ENCODE measurements around the gene GALNT2. TPM values are rescaled to one million over a fixed set of nuclear protein-coding genes. Genes with fewer than 3 reads are reported as not detected.

The GALNT2 gene
- polyA plus RNA-seq, 2 of the 4 experiments (the other 2 are of a cell fraction), result 66.9 to 114 TPM

DNA sequence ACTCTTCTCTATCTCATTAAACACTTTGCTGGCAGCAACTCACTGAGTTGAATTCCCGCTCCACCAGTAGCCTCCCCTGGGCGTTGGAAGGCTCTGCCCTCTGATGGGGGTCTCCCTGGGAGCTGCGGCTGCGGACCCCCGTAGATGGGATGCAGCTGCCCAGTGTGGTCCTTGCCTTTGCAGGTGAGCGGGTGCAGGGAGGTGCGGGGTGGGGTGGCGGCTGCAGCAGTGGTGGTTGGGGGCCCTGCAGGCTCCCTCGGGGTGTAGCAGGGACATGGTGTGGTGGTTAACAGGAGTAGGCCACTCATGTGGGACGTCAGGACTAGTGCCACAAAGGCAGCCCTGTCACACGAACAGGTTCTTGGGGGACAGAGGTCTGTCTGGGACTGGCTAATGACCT lies 42.0 kb downstream of the GALNT2 start:
- ChIA-PET CTCF (interaction anchor here (0.6 to 1.6 kb wide), 3 partner anchors 13 to 119 kb away, joined by 3 read pairs; no protein-coding TSS in a partner anchor), POLR2A (no interaction called here)
- Histone ChIP-seq H3K4me2 (no peak overlapping the region), H3K27ac (peak overlapping the region in 1 of 2 experiments; percentile 63; a peak in 2 of 6 replicates), H3K4me3 (no peak overlapping the region), H3K4me1 (peaks cover 79% of the 10 kb centered on the region), H3K9me3 (no peaks in the 10 kb centered on the region)
- WGBS (ENCODE audit: missing lambda C conversion rate), result 87% methylated on average over 8 of the region's 11 CpGs
- ATAC-seq, result no peak
- no peak for DNase-seq (ENCODE audit: low read depth in 1 of 2, low spot score in 1 of 2)
- FAIRE-seq, result no peak
- TF ChIP-seq CHD2 (IDR thresholded peaks at IDR 0.05; ENCODE audit: low read length, partially characterized antibody) (no peak), CHD4 (IDR thresholded peaks at IDR 0.05; ENCODE audit: borderline replicate concordance) (no peak), ESRRA (IDR thresholded peaks at IDR 0.05; ENCODE audit: borderline replicate concordance, low read length) (no peak)
- TF ChIP-seq, protein P1, sequence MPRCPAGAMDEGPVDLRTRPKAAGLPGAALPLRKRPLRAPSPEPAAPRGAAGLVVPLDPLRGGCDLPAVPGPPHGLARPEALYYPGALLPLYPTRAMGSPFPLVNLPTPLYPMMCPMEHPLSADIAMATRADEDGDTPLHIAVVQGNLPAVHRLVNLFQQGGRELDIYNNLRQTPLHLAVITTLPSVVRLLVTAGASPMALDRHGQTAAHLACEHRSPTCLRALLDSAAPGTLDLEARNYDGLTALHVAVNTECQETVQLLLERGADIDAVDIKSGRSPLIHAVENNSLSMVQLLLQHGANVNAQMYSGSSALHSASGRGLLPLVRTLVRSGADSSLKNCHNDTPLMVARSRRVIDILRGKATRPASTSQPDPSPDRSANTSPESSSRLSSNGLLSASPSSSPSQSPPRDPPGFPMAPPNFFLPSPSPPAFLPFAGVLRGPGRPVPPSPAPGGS (IDR thresholded peaks at IDR 0.05), result no peak

DNA sequence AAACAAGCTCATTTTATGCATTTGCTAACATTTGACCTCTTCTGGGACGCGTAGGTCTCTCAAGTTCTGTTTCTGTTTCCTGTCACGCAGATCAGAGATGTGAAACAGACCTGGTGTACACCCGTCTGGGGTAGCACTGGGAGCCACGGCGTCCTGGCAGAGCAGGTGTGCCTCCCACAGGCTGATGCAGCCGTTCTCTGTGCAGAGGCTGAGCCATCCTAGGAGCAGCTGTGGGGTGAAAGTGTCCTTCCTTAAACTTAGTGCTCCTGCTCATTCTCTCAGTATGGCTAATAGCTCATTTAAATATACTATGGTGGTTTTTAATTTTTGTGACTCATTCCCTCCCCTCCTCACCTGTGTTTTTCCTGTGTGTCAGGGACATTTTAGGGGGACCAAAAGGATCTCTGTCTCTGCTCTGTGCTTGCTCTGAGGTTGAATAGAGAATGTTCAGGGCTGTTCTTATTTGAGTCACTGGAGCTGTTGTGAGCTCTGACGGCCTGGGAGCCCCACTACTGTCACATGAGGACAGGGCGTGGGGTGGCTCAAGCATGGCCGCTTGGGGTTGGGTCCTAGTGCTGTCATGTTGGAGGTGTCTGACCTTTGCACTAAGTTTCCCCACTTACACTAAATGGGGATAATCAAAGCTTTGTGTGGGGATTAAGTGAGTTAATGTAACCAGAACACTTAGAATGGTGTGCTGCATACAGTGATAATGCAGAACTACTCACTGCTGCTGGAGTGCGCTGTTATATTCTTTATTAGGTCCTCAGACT lies 43.0 kb downstream of the GALNT2 start:
- POLR2A ChIA-PET, result interaction anchor here (0.6 kb wide), 1 partner anchor 33 kb away, joined by 3 read pairs; no protein-coding TSS in a partner anchor
- CTCF ChIA-PET, result interaction anchor here (1.3 to 1.6 kb wide), 3 partner anchors 30 to 120 kb away, joined by 3 to 4 read pairs (median 3); no protein-coding TSS in a partner anchor
- H3K4me1 ChIP-seq, result peaks cover 79% of the 10 kb centered on the region

GRCh38 chr1:230110971-230111370 lies 43.9 kb downstream of the GALNT2 start:
- POLR2A ChIA-PET, result interaction anchor here (1.6 kb wide), 1 partner anchor 44 kb away, joined by 4 read pairs; the partner anchor contains the start of gene GALNT2
- DNase-seq (ENCODE audit: low read depth in 1 of 2, low spot score in 1 of 2), result no peak
- ATAC-seq, result no peak
- no peak overlapping the region for H3K4me2 ChIP-seq
- FAIRE-seq, result no peak
- 78% methylated on average over 8 of the region's 8 CpGs for WGBS (ENCODE audit: missing lambda C conversion rate)
- no peaks in the 10 kb centered on the region for H3K9me3 ChIP-seq
- H3K4me3 ChIP-seq, result no peak overlapping the region
- CTCF ChIA-PET, result interaction anchor here (0.6 to 1.6 kb wide), 4 partner anchors 12 to 670 kb away, joined by 3 to 6 read pairs (median 4); no protein-coding TSS in a partner anchor
- H3K27ac ChIP-seq, result peak overlapping the region in 1 of 2 experiments; percentile 78; a peak in 1 of 6 replicates
- peaks cover 73% of the 10 kb centered on the region for H3K4me1 ChIP-seq
- no peak for TF ChIP-seq CHD4 (IDR thresholded peaks at IDR 0.05; ENCODE audit: borderline replicate concordance)
- TF ChIP-seq RARB (CRISPR knock-in tag; IDR thresholded peaks at IDR 0.05), result no peak
- TF ChIP-seq ZFP36 (IDR thresholded peaks at IDR 0.05; ENCODE audit: borderline replicate concordance, partially characterized antibody), result no peak
- no peak for TF ChIP-seq RCOR1 (IDR thresholded peaks at IDR 0.05; ENCODE audit: low read depth, low read length)
- no peak for TF ChIP-seq CHD2 (IDR thresholded peaks at IDR 0.05; ENCODE audit: low read length, partially characterized antibody)
- no peak for TF ChIP-seq HES2 (IDR thresholded peaks at IDR 0.05)
- TF ChIP-seq, protein P2, sequence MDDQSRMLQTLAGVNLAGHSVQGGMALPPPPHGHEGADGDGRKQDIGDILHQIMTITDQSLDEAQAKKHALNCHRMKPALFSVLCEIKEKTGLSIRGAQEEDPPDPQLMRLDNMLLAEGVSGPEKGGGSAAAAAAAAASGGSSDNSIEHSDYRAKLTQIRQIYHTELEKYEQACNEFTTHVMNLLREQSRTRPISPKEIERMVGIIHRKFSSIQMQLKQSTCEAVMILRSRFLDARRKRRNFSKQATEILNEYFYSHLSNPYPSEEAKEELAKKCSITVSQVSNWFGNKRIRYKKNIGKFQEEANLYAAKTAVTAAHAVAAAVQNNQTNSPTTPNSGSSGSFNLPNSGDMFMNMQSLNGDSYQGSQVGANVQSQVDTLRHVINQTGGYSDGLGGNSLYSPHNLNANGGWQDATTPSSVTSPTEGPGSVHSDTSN (IDR thresholded peaks at IDR 0.05), result no peak
- no peak for TF ChIP-seq CEBPB (IDR thresholded peaks at IDR 0.05)
- TF ChIP-seq ZSCAN20 (CRISPR knock-in tag; IDR thresholded peaks at IDR 0.05), result no peak
- TF ChIP-seq JUN (IDR thresholded peaks at IDR 0.05), result no peak
- TF ChIP-seq ZC3H11A (IDR thresholded peaks at IDR 0.05), result no peak
- no peak for TF ChIP-seq RNF2 (IDR thresholded peaks at IDR 0.05; ENCODE audit: borderline replicate concordance, low read depth)
- TF ChIP-seq, protein P3, sequence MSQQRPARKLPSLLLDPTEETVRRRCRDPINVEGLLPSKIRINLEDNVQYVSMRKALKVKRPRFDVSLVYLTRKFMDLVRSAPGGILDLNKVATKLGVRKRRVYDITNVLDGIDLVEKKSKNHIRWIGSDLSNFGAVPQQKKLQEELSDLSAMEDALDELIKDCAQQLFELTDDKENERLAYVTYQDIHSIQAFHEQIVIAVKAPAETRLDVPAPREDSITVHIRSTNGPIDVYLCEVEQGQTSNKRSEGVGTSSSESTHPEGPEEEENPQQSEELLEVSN (IDR thresholded peaks at IDR 0.05; ENCODE audit: borderline replicate concordance, low read depth), result no peak
- no peak for TF ChIP-seq HMGXB4 (CRISPR knock-in tag; IDR thresholded peaks at IDR 0.05; ENCODE audit: borderline replicate concordance)
- no peak for TF ChIP-seq RAD21 (conservative IDR thresholded peaks at IDR 0.05 in 1 of 2, IDR thresholded peaks at IDR 0.05 in 1 of 2)
- TF ChIP-seq TP53 (CRISPR knock-in tag; IDR thresholded peaks at IDR 0.05), result no peak
- TF ChIP-seq, protein P1 (IDR thresholded peaks at IDR 0.05), result no peak
- TF ChIP-seq HEYL (CRISPR knock-in tag; IDR thresholded peaks at IDR 0.05), result no peak

More for the DNA sequence above, 43.0 kb downstream of the GALNT2 start:
- DNase-seq (ENCODE audit: low read depth in 1 of 2, low spot score in 1 of 2) (no peak), ATAC-seq (no peak), FAIRE-seq (no peak)
- peak overlapping the region; percentile 7 to 63; a peak in 2 of 6 replicates for H3K27ac ChIP-seq
- no peak overlapping the region for H3K4me3 ChIP-seq
- no peaks in the 10 kb centered on the region for H3K9me3 ChIP-seq
- 76% methylated on average over 11 of the region's 11 CpGs for WGBS (ENCODE audit: missing lambda C conversion rate)
- no peak for TF ChIP-seq ELK1 (IDR thresholded peaks at IDR 0.05; ENCODE audit: low read depth, low read length)
- no peak for TF ChIP-seq CBX2 (IDR thresholded peaks at IDR 0.05; ENCODE audit: borderline replicate concordance, low read depth)
- H3K4me2 ChIP-seq, result 0 out of 3 replicates have a peak overlapping the region, but pooled peaks have one; percentile 4

All from A549 (cell line).